HEK293T (cell line): ENCODE data around the gene SLC4A1.

Experiments used
- CTCF ChIA-PET: fragments of 350-600 bp; formaldehyde crosslinking; extraction: SDS; loops from one replicate; lab custom pipeline; 2021; ENCODE audit warnings: antibody characterized with exemption, inconsistent platforms; lab: Yijun Ruan, JAX
- POLR2A ChIA-PET: fragments of 350-600 bp; formaldehyde crosslinking; extraction: SDS; loops from one replicate; lab custom pipeline; 2020; ENCODE audit warnings: antibody characterized with exemption, inconsistent platforms; lab: Yijun Ruan, JAX
- DNase-seq: peaks from one replicate; pipeline ENCODE4 v3.0.0; 2012; ENCODE audit warnings: mixed read lengths; ENCODE audit errors: extremely low spot score
- ARNT ChIP-seq: fragments of 450-650 bp; IDR thresholded peaks from 2 replicates; pipeline ENCODE4 v1.6.1; 2017; ENCODE audit warnings: mild to moderate bottlenecking
- BHLHE40 ChIP-seq: fragments of 450-650 bp; IDR thresholded peaks from 2 replicates; pipeline ENCODE4 v1.6.1; 2016; ENCODE audit warnings: mild to moderate bottlenecking, moderate library complexity, borderline replicate concordance
- CTBP1 ChIP-seq: fragments of 450-650 bp; IDR thresholded peaks from 2 replicates; pipeline ENCODE4 v1.6.1; 2016; ENCODE audit warnings: borderline replicate concordance
- ELF4 ChIP-seq: fragments of 450-650 bp; IDR thresholded peaks from 2 replicates; pipeline ENCODE4 v1.6.1; 2017; ENCODE audit warnings: antibody characterized with exemption
- FOXA1 ChIP-seq: fragments of 450-650 bp; IDR thresholded peaks from 2 replicates; pipeline ENCODE4 v1.6.1; 2016; ENCODE audit warnings: mild to moderate bottlenecking
- FOXK2 ChIP-seq: fragments of 450-650 bp; IDR thresholded peaks from 2 replicates; pipeline ENCODE4 v1.6.1; 2016; ENCODE audit warnings: mild to moderate bottlenecking
- FOXM1 ChIP-seq: fragments of 450-650 bp; IDR thresholded peaks from 2 replicates; pipeline ENCODE4 v1.6.1; 2017; ENCODE audit warnings: mild to moderate bottlenecking, borderline replicate concordance
- HDGF ChIP-seq: fragments of 450-650 bp; IDR thresholded peaks from 2 replicates; pipeline ENCODE4 v1.6.1; 2017; ENCODE audit warnings: antibody characterized with exemption, borderline replicate concordance
- L3MBTL2 ChIP-seq: fragments of 450-650 bp; conservative IDR thresholded peaks from 2 replicates; pipeline ENCODE4 v1.6.1; 2016; ENCODE audit warnings: mild to moderate bottlenecking
- LEF1 ChIP-seq: fragments of 450-650 bp; IDR thresholded peaks from 2 replicates; pipeline ENCODE4 v1.6.1; 2017; ENCODE audit warnings: mild to moderate bottlenecking, borderline replicate concordance
- NFRKB ChIP-seq: fragments of 450-650 bp; IDR thresholded peaks from 2 replicates; pipeline ENCODE4 v1.6.1; 2016; ENCODE audit warnings: mild to moderate bottlenecking, moderate library complexity
- SP1 ChIP-seq: fragments of 450-650 bp; IDR thresholded peaks from 2 replicates; pipeline ENCODE4 v1.6.1; 2017
- SUZ12 ChIP-seq: fragments of 450-650 bp; IDR thresholded peaks from 2 replicates; pipeline ENCODE4 v1.6.1; 2016; ENCODE audit warnings: mild to moderate bottlenecking
- TARDBP ChIP-seq: fragments of 450-650 bp; IDR thresholded peaks from 2 replicates; pipeline ENCODE4 v1.6.1; 2016
- ZNF384 ChIP-seq: fragments of 450-650 bp; IDR thresholded peaks from 2 replicates; pipeline ENCODE4 v1.6.1; 2016
- TF ChIP-seq, protein P1 (sequence below): fragments of 450-650 bp; IDR thresholded peaks from 2 replicates; pipeline ENCODE4 v1.6.1; 2016

SLC4A1 gene

DNA sequence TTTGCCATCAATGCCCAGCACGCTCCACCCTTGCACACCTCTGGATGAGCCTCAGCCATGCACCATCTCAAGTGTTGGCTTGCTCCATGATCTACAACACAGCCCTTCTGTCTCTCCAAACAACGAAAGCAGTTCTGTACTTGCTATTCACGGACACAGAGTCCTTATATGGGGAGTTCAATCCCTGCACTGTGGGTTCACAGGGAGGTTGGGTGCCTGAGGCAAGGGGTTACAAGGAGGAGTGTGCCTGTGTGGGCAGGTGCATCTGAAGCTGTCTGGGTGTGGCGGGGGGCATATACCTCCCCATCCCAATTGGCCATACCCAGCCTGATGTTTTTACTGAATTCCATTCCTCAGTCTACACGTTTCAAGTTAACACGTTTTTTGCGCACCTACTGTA is 46.1 kb upstream of the SLC4A1 start:
- TF ChIP-seq NFRKB: no peak
- no peak for TF ChIP-seq FOXM1
- no peak for TF ChIP-seq BHLHE40
- no peak for TF ChIP-seq FOXA1
- TF ChIP-seq SP1: no peak
- TF ChIP-seq ARNT: no peak
- no peak for TF ChIP-seq FOXK2
- no peak for TF ChIP-seq TARDBP
- TF ChIP-seq, protein P1, sequence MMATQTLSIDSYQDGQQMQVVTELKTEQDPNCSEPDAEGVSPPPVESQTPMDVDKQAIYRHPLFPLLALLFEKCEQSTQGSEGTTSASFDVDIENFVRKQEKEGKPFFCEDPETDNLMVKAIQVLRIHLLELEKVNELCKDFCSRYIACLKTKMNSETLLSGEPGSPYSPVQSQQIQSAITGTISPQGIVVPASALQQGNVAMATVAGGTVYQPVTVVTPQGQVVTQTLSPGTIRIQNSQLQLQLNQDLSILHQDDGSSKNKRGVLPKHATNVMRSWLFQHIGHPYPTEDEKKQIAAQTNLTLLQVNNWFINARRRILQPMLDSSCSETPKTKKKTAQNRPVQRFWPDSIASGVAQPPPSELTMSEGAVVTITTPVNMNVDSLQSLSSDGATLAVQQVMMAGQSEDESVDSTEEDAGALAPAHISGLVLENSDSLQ: no peak
- TF ChIP-seq ZNF384: no peak
- no peak for TF ChIP-seq HDGF
- no peak for TF ChIP-seq CTBP1
- TF ChIP-seq LEF1: no peak
- TF ChIP-seq SUZ12: no peak
- no peak for TF ChIP-seq L3MBTL2
- TF ChIP-seq ELF4: no peak
- CTCF ChIA-PET: interaction anchor here (0.6 kb wide), 1 partner anchor 198 kb away, joined by 3 read pairs; no protein-coding TSS in a partner anchor
- POLR2A ChIA-PET: interaction anchor here (1.5 kb wide), 1 partner anchor 13 kb away, joined by 5 read pairs; no protein-coding TSS in a partner anchor
- DNase-seq: no peak

DNA sequence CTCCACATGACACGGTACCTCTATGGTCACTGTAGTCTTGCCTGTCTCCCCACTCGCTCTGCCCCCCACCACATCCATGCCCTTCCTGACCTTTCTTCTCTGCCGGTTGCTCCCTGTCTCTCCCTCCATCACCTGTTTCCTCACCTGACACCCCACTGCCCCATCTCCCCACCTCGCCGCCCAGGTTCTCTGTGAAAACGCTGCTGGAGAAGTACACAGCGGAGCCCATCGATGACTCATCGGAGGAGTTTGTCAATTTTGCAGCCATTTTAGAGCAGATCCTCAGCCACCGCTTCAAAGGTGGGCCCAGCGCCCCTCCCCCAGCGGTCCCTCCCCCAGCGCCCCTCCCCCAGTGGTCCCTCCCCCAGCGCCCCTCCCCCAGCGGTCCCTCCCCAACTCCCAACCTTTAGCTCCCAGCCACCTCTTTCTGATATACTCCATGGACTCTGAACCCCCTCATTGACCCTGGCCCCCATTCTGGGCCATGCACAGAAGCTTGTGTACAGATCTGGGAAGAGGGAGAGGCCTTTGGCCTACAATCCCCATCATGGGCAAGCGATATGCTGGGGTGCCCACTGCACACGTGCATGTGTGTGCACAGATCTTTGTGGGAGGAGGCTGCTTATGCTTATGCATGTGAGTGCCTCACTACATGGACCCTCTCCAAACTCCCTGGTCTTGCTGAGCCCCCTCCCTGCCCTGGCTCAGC is 44.6 kb upstream of the SLC4A1 start:
- CTCF ChIA-PET: interaction anchor here (1.8 kb wide), 1 partner anchor 19 kb away, joined by 4 read pairs; no protein-coding TSS in a partner anchor
- POLR2A ChIA-PET: interaction anchor here (1.0 kb wide), 2 partner anchors 24 to 122 kb away, joined by 3 read pairs; no protein-coding TSS in a partner anchor
- TF ChIP-seq SUZ12 (no peak), FOXA1 (no peak), SP1 (no peak), TARDBP (no peak), FOXK2 (no peak), ELF4 (no peak), HDGF (no peak), LEF1 (no peak), L3MBTL2 (no peak), ARNT (no peak), NFRKB (no peak)
- TF ChIP-seq, protein P1: no peak
- no peak for DNase-seq

DNA sequence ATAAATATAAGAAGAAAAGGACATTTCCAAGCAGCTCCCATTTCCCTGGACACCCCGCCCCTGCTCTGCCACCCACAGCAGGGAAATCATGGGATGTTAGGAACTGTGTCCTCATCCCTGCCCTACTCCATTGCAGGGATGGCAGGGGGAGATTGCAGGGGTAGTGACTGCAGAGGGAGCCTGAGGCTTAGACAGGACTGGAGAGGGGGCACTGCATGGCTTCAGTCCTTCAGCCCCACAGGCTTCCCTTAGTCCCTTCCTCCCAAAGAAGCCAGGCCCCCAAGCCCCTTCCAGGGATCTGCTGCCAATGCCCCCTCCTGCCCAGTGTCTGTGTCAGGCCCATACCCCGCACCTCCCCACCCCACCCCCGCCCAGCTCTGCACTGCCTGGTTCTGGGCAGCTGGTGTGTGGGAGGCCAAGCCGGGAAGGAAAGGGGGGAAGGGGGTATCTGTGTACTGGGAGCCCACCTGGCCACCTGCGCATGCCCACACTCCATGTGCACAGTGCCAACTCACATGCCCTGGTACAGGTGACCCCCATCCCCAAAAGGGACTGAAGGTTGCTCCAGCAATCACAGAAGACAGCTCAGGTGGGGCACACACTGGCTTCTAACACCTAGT is 43.7 kb upstream of the SLC4A1 start:
- TF ChIP-seq CTBP1: no peak
- TF ChIP-seq LEF1: no peak
- TF ChIP-seq FOXK2: no peak
- TF ChIP-seq SUZ12: no peak
- TF ChIP-seq SP1: no peak
- TF ChIP-seq FOXM1: no peak
- no peak for TF ChIP-seq ARNT
- TF ChIP-seq NFRKB: no peak
- TF ChIP-seq HDGF: no peak
- TF ChIP-seq, protein P1: no peak
- TF ChIP-seq ELF4: no peak
- no peak for TF ChIP-seq L3MBTL2
- TF ChIP-seq ZNF384: no peak
- no peak for TF ChIP-seq FOXA1
- TF ChIP-seq BHLHE40: no peak
- TF ChIP-seq TARDBP: no peak
- DNase-seq: no peak
- POLR2A ChIA-PET: interaction anchor here (1.0 to 1.3 kb wide), 4 partner anchors 24 to 121 kb away, joined by 3 to 4 read pairs (median 3); no protein-coding TSS in a partner anchor
- CTCF ChIA-PET: interaction anchor here (1.8 kb wide), 1 partner anchor 20 kb away, joined by 4 read pairs; no protein-coding TSS in a partner anchor

DNA sequence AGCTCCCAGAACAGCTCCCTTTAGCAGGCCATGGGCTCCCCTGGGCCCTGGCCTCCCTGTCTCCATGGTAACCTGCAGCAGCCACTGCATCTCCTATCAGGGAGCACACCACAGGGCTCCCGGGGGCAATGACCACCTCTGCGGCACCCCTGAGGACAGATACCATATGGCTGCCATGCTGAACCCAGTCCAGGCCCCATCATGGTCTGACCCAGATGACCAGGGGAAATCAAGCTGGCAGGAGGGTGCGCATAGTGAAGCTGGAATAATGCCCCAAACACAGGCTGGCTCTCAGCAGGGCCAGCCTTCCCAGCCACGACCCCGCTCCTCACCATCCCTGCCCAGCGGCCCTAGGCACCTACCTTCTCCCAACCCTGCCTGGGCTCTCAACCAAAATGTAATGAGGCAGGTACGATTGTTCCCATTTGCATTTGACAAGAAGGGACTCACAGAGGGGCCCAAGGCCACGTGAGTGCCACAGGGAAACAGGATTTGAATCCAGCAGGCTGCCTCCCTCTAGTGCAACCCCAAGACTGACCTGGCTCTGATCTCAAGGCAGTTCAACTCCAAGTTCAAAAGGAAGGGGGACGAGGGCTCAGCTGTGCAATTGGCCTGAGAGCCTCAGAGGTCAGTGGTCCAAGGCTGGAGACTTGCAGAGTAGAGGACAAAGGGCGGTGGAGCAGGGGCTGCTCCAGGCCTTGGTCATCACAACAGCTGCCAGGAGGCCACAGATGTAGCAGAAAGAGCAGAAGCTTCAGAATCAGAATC is 42.9 kb upstream of the SLC4A1 start:
- CTCF ChIA-PET: interaction anchor here (0.5 to 1.0 kb wide), 2 partner anchors 16 to 165 kb away, joined by 4 read pairs; no protein-coding TSS in a partner anchor
- no peak for DNase-seq
- POLR2A ChIA-PET: interaction anchor here (1.0 to 1.3 kb wide), 4 partner anchors 10 to 87 kb away, joined by 3 to 4 read pairs (median 4); partner anchors contain the start of gene GRN
- TF ChIP-seq SUZ12: no peak
- no peak for TF ChIP-seq ZNF384
- no peak for TF ChIP-seq L3MBTL2
- TF ChIP-seq FOXK2: no peak
- no peak for TF ChIP-seq BHLHE40
- TF ChIP-seq, protein P1: no peak
- TF ChIP-seq ELF4: no peak
- no peak for TF ChIP-seq FOXA1
- TF ChIP-seq FOXM1: no peak
- no peak for TF ChIP-seq NFRKB
- TF ChIP-seq TARDBP: no peak
- no peak for TF ChIP-seq LEF1
- no peak for TF ChIP-seq SP1
- no peak for TF ChIP-seq CTBP1
- TF ChIP-seq ARNT: no peak
- no peak for TF ChIP-seq HDGF
